Measurements from ENCODE around the gene AKAP13. TPM values are rescaled to one million over a fixed set of nuclear protein-coding genes. Genes with fewer than 3 reads are reported as not detected.

AKAP13 gene
- total RNA-seq, 1 donor from 2014 or later, result 84.9 TPM

GRCh38 chr15:85746641-85747040 is 366.2 kb downstream of the AKAP13 start:
- ATAC-seq, result no peak

GRCh38 chr15:85748176-85748575 is 367.8 kb downstream of the AKAP13 start:
- ATAC-seq, result no peak

- ATAC-seq, result no peak
Observed at GRCh38 chr15:85748729-85749128, 368.3 kb downstream of the AKAP13 start.

- no peak for ATAC-seq
Observed at GRCh38 chr15:85749261-85750151, 369.1 kb downstream of the AKAP13 start.

- peak; percentile 13 for ATAC-seq
Observed at GRCh38 chr15:85750319-85751290, 370.2 kb downstream of the AKAP13 start.

- ATAC-seq, result peak; percentile 21
Observed at GRCh38 chr15:85751291-85752123, 371.1 kb downstream of the AKAP13 start.

- no peak for ATAC-seq
Observed at GRCh38 chr15:85752124-85752475, 371.7 kb downstream of the AKAP13 start.

GRCh38 chr15:85752491-85752961 is 372.1 kb downstream of the AKAP13 start:
- peak; percentile 14 for ATAC-seq

- ATAC-seq, result no peak
Observed at GRCh38 chr15:85753261-85753660, 372.9 kb downstream of the AKAP13 start.

- no peak for ATAC-seq
Observed at GRCh38 chr15:85753791-85754452, 373.5 kb downstream of the AKAP13 start.

GRCh38 chr15:85754989-85755388 is 374.6 kb downstream of the AKAP13 start:
- no peak for ATAC-seq

GRCh38 chr15:85755471-85755870 is 375.1 kb downstream of the AKAP13 start:
- ATAC-seq, result no peak

GRCh38 chr15:85755942-85756341 is 375.5 kb downstream of the AKAP13 start:
- no peak for ATAC-seq

GRCh38 chr15:85756411-85757072 is 376.1 kb downstream of the AKAP13 start:
- ATAC-seq, result no peak

- ATAC-seq, result no peak
Observed at GRCh38 chr15:85757073-85757938, 376.9 kb downstream of the AKAP13 start.

- peak; percentile 5 for ATAC-seq
Observed at GRCh38 chr15:85757939-85758654, 377.7 kb downstream of the AKAP13 start.

- ATAC-seq, result no peak
Observed at GRCh38 chr15:85758655-85758978, 378.2 kb downstream of the AKAP13 start.

- no peak for ATAC-seq
Observed at GRCh38 chr15:85759376-85759775, 379.0 kb downstream of the AKAP13 start.

GRCh38 chr15:85760049-85760448 is 379.6 kb downstream of the AKAP13 start:
- no peak for ATAC-seq
